GM12878 (cell line): ENCODE measurements around the gene NXPH1. TPM values are rescaled to one million over a fixed set of nuclear protein-coding genes. Genes with fewer than 3 reads are reported as not detected.

Experiments
- ATAC-seq: fragments of 200-7000 bp; cut with Tn5 transposase; 3 replicates; pipeline ENCODE4 v1.9.1; 2020; ENCODE audit warnings: mild to moderate bottlenecking, moderate library complexity
- BruUV-seq: library from RNA; stranded (reverse); fragments of 400-500 nt; replicated peaks from 2 replicates; lab custom pipeline; 2021; lab: Mats Ljungman, UMichigan
- CTCF ChIA-PET: fragments of 300-600 bp; sonication (Branson Sonifier 250); formaldehyde crosslinking; extraction: SDS; loops from one replicate; lab custom pipeline; 2021; ENCODE audit warnings: inconsistent platforms; lab: Yijun Ruan, JAX
- POLR2A ChIA-PET: fragments of 350-600 bp; formaldehyde crosslinking; extraction: SDS; loops from one replicate; lab custom pipeline; 2021; ENCODE audit warnings: inconsistent platforms; lab: Charles Lee
- RAD21 ChIA-PET: fragments of 300-600 bp; sonication (Branson Sonifier 250); formaldehyde crosslinking; loops from one replicate; lab custom pipeline; 2023; ENCODE audit warnings: antibody characterized with exemption; ENCODE audit not compliant: unreplicated experiment; lab: Charles Lee
- SMC1A ChIA-PET: fragments of 300-600 bp; sonication (Branson Sonifier 250); formaldehyde crosslinking; loops from one replicate; lab custom pipeline; 2023; ENCODE audit not compliant: unreplicated experiment, uncharacterized antibody; lab: Charles Lee
- DNase-seq: peaks from one replicate; pipeline ENCODE4 v3.0.0-alpha.2; 2011; ENCODE audit warnings: low read depth, low spot score
- FAIRE-seq: peaks from 3 replicates; lab custom pipeline; 2011; peaks lifted over from hg19 to GRCh38; lab: Jason Lieb, UNC
- H2AFZ ChIP-seq: 2 replicates; pipeline ENCODE4 v1.6.0; 2011; ENCODE audit warnings: low read depth, low read length, control low read depth; ENCODE audit not compliant: control insufficient read depth
- H3K27ac ChIP-seq: 2 replicates; pipeline ENCODE4 v1.5.1; 2011; ENCODE audit warnings: control low read depth; ENCODE audit not compliant: control insufficient read depth, insufficient read depth
- H3K27me3 ChIP-seq, 2 experiments: replicated peaks in 1 of 2; 2 replicates each; pipeline versions ENCODE4 v1.6.0 to v1.6.1; 2011; ENCODE audit warnings: low read length in 1 of 2; ENCODE audit not compliant: control insufficient read depth in 2 of 2, insufficient read depth in 2 of 2
- H3K36me3 ChIP-seq, 2 experiments: 2 replicates each; pipeline ENCODE4 v1.5.1; 2011; ENCODE audit warnings: low read length in 1 of 2; ENCODE audit not compliant: control insufficient read depth in 2 of 2, insufficient read depth in 2 of 2
- H3K4me1 ChIP-seq: 2 replicates; pipeline ENCODE4 v1.6.1; 2011; ENCODE audit warnings: mild to moderate bottlenecking, low read length, moderate library complexity, mixed read lengths; ENCODE audit not compliant: control insufficient read depth, insufficient read depth
- H3K4me2 ChIP-seq: 2 replicates; pipeline ENCODE4 v1.6.0; 2011; ENCODE audit warnings: control low read depth; ENCODE audit not compliant: control insufficient read depth, insufficient read depth
- H3K4me3 ChIP-seq: fragments of 200-600 bp; sonication (generic); 2 replicates; pipeline ENCODE4 v1.5.1; 2016
- H3K79me2 ChIP-seq: 2 replicates; pipeline ENCODE4 v1.6.0; 2011; ENCODE audit warnings: low read length; ENCODE audit not compliant: control insufficient read depth, insufficient read depth
- H3K9ac ChIP-seq: 2 replicates; pipeline ENCODE4 v1.8.0; 2011; ENCODE audit warnings: low read length, control low read depth, mixed read lengths; ENCODE audit not compliant: control insufficient read depth, insufficient read depth
- H3K9me3 ChIP-seq: replicated peaks from 3 replicates; pipeline ENCODE4 v1.5.1; 2011; ENCODE audit warnings: mild to moderate bottlenecking, low read length; ENCODE audit not compliant: control insufficient read depth, insufficient read depth
- H4K20me1 ChIP-seq: 2 replicates; pipeline ENCODE4 v1.6.0; 2011; ENCODE audit not compliant: control insufficient read depth, insufficient read depth
- IRF4 ChIP-seq: IDR thresholded peaks from 2 replicates; pipeline ENCODE4 v1.6.1; 2011; ENCODE audit warnings: low read depth, low read length
- KDM1A ChIP-seq: fragments of 200-600 bp; sonication (generic); IDR thresholded peaks from 2 replicates; pipeline ENCODE4 v1.6.1; 2016; ENCODE audit warnings: borderline replicate concordance
- ZBTB4 ChIP-seq: fragments of 450-650 bp; formaldehyde crosslinking; IDR thresholded peaks from 2 replicates; pipeline ENCODE4 v1.4.0; 2022; ENCODE audit warnings: mild to moderate bottlenecking, moderate library complexity
- whole genome bisulfite sequencing: methylation state at CpG from one replicate; pipeline ENCODE4 v1.1.6; 2016; ENCODE audit warnings: low lambda C conversion rate; ENCODE audit not compliant: insufficient replicate concordance, insufficient coverage; ENCODE audit errors: missing lambda C conversion rate; 5-methylcytosine and 5-hydroxymethylcytosine counted together
- in situ Hi-C: fragments of 300-500 bp; cut with MboI; formaldehyde crosslinking; loops from 9 replicates; pipeline ENCODE4 v1.14.3; 2018; ENCODE audit warnings: mixed read lengths
- intact Hi-C: fragments of 100-400 bp; cut with micrococcal nuclease; formaldehyde crosslinking; loops from one replicate; pipeline ENCODE4 v1.14.2; 2022; ENCODE audit not compliant: unreplicated experiment
- polyA plus RNA-seq, 11 experiments: library from polyadenylated mRNA; depleted of rRNA in 4 of 11; unstranded in 6 of 11; stranded (reverse) in 5 of 11; fragments of >200 nt; fragmentation: Nextera tagmentation in 4 of 11; fragmentation: Illumina TruSeq in 1 of 11; extraction: Ambion mirVana in 4 of 11; extraction: Trizol in 1 of 11; gene quantifications; 1 replicate in 1 of 11; 2 replicates in 10 of 11; pipeline versions ENCODE4 v1.2.1 to v1.2.3, GENCODE V29; 2011 to 2016; ENCODE audit warnings: inconsistent platforms in 2 of 11, missing spikeins in 2 of 11, low read depth in 1 of 11
- total RNA-seq, 4 experiments: library from RNA; depleted of rRNA in 3 of 4; stranded (reverse); fragments of >200 nt in 3 of 4; fragmentation: Illumina TruSeq in 1 of 4; extraction: Trizol in 1 of 4; gene quantifications; 2 replicates each; pipeline versions ENCODE4 v1.2.1 to v1.2.3, GENCODE V29; 2013 to 2021
- TF ChIP-seq, protein P1 (sequence below), 3 experiments: IDR thresholded peaks in 2 of 3; conservative IDR thresholded peaks in 1 of 3; 2 replicates each; pipeline ENCODE4 v1.5.1; 2011; ENCODE audit warnings: low read depth in 3 of 3, low read length in 3 of 3, mild to moderate bottlenecking in 3 of 3, control low read depth in 2 of 3, moderate library complexity in 2 of 3, inconsistent platforms in 1 of 3, mixed read lengths in 1 of 3; ENCODE audit not compliant: control insufficient read depth in 2 of 3, insufficient read depth in 1 of 3; ENCODE audit errors: extremely low read depth in 1 of 3

The NXPH1 gene
- total and polyA plus RNA-seq, 10 of the 15 experiments (the other 5 are each of a cell fraction or from before 2014, with no cell fraction given) = 0.06 to 0.34 TPM; not detected in 8

- H3K4me3 ChIP-seq = no peak overlapping the region
- H3K9ac ChIP-seq = no peak overlapping the region
- H3K4me2 ChIP-seq = no peak overlapping the region
- CTCF ChIA-PET = interaction anchor here (1.1 kb wide), 1 partner anchor 91 kb away, joined by 3 read pairs; no protein-coding TSS in a partner anchor
- no peaks in the 10 kb centered on the region for H3K36me3 ChIP-seq
- RAD21 ChIA-PET = no interaction called here
- SMC1A ChIA-PET = no interaction called here
- TF ChIP-seq, protein P1, sequence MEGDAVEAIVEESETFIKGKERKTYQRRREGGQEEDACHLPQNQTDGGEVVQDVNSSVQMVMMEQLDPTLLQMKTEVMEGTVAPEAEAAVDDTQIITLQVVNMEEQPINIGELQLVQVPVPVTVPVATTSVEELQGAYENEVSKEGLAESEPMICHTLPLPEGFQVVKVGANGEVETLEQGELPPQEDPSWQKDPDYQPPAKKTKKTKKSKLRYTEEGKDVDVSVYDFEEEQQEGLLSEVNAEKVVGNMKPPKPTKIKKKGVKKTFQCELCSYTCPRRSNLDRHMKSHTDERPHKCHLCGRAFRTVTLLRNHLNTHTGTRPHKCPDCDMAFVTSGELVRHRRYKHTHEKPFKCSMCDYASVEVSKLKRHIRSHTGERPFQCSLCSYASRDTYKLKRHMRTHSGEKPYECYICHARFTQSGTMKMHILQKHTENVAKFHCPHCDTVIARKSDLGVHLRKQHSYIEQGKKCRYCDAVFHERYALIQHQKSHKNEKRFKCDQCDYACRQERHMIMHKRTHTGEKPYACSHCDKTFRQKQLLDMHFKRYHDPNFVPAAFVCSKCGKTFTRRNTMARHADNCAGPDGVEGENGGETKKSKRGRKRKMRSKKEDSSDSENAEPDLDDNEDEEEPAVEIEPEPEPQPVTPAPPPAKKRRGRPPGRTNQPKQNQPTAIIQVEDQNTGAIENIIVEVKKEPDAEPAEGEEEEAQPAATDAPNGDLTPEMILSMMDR (IDR thresholded peaks at IDR 0.05 in 2 of 3, conservative IDR thresholded peaks at IDR 0.05 in 1 of 3; ENCODE audit: control insufficient read depth in 2 of 3, extremely low read depth in 1 of 3, insufficient read depth in 1 of 3, low read depth in 3 of 3, low read length in 3 of 3) = no peak
- no peak for TF ChIP-seq KDM1A
- no peaks in the 10 kb centered on the region for H3K9me3 ChIP-seq
- ATAC-seq = no peak
- H4K20me1 ChIP-seq = no peaks in the 10 kb centered on the region
- BruUV-seq = no TSS peak
- WGBS = 0% methylated on average over 2 of the region's 2 CpGs
- H3K79me2 ChIP-seq = no peaks in the 10 kb centered on the region
- no peak for FAIRE-seq
- H3K27ac ChIP-seq = no peak overlapping the region
- no peaks in the 10 kb centered on the region for H3K27me3 ChIP-seq
- H2AFZ ChIP-seq = no peak overlapping the region
- H3K4me1 ChIP-seq = no peaks in the 10 kb centered on the region
- POLR2A ChIA-PET = no interaction called here
- intact Hi-C loops (no loop called here), in situ Hi-C loops (no loop called here)
- no peak for DNase-seq
Measured at GRCh38 chr7:8500286-8500685, 66.9 kb downstream of the NXPH1 start.

- H3K4me1 ChIP-seq = no peaks in the 10 kb centered on the region
- FAIRE-seq (no peak), ATAC-seq (no peak), DNase-seq (no peak)
- in situ Hi-C loops = no loop called here
- BruUV-seq = no TSS peak
- intact Hi-C loops = no loop called here
- POLR2A ChIA-PET = no interaction called here
- H4K20me1 ChIP-seq = no peaks in the 10 kb centered on the region
- SMC1A ChIA-PET = interaction anchor here (0.7 to 3.3 kb wide), 3 partner anchors 8 to 41 kb away, joined by 3 to 9 read pairs (median 3); no protein-coding TSS in a partner anchor
- no peak overlapping the region for H3K4me3 ChIP-seq
- 2% methylated on average over 2 of the region's 2 CpGs for WGBS
- no peaks in the 10 kb centered on the region for H3K79me2 ChIP-seq
- H3K27ac ChIP-seq = no peak overlapping the region
- no peak overlapping the region for H2AFZ ChIP-seq
- no peaks in the 10 kb centered on the region for H3K9me3 ChIP-seq
- H3K36me3 ChIP-seq = no peaks in the 10 kb centered on the region
- no peak overlapping the region for H3K4me2 ChIP-seq
- CTCF ChIA-PET = interaction anchor here (1.7 kb wide), 1 partner anchor 11 kb away, joined by 4 read pairs; no protein-coding TSS in a partner anchor
- RAD21 ChIA-PET = no interaction called here
- H3K27me3 ChIP-seq = no peaks in the 10 kb centered on the region
- H3K9ac ChIP-seq = no peak overlapping the region
- TF ChIP-seq, protein P1 (IDR thresholded peaks at IDR 0.05 in 2 of 3, conservative IDR thresholded peaks at IDR 0.05 in 1 of 3; ENCODE audit: control insufficient read depth in 2 of 3, extremely low read depth in 1 of 3, insufficient read depth in 1 of 3, low read depth in 3 of 3, low read length in 3 of 3) = no peak
- TF ChIP-seq IRF4 (no peak), ZBTB4 (CRISPR knock-in tag) (no peak)
Measured at GRCh38 chr7:8507566-8507965, 74.2 kb downstream of the NXPH1 start.
